ENCODE measurements around the gene ADCY9.

Gene ADCY9

GRCh38 chr16:4019371-4019791 lies 96.9 kb downstream of the ADCY9 start:
- TF ChIP-seq CTCF (conservative IDR thresholded peaks at IDR 0.05) = no peak
- H3K27ac ChIP-seq = no peak overlapping the region

- H3K27ac ChIP-seq = no peak overlapping the region
- no peak for TF ChIP-seq CTCF (conservative IDR thresholded peaks at IDR 0.05)
These were observed 97.9 kb downstream of the ADCY9 start for GRCh38 chr16:4018391-4018790.

- no peak for TF ChIP-seq CTCF (conservative IDR thresholded peaks at IDR 0.05)
- no peak overlapping the region for H3K27ac ChIP-seq
These were observed 98.4 kb downstream of the ADCY9 start for GRCh38 chr16:4017807-4018206.

- no peak for TF ChIP-seq CTCF (conservative IDR thresholded peaks at IDR 0.05)
- H3K27ac ChIP-seq = no peak overlapping the region
These were observed 99.6 kb downstream of the ADCY9 start for GRCh38 chr16:4016658-4017057.

- no peak for TF ChIP-seq CTCF (conservative IDR thresholded peaks at IDR 0.05)
- no peak overlapping the region for H3K27ac ChIP-seq
These were observed 100.3 kb downstream of the ADCY9 start for GRCh38 chr16:4016005-4016352.

GRCh38 chr16:4015275-4016004 lies 100.8 kb downstream of the ADCY9 start:
- H3K27ac ChIP-seq = no peak overlapping the region
- no peak for TF ChIP-seq CTCF (conservative IDR thresholded peaks at IDR 0.05)

- no peak for TF ChIP-seq CTCF (conservative IDR thresholded peaks at IDR 0.05)
- H3K27ac ChIP-seq = no peak overlapping the region
These were observed 104.2 kb downstream of the ADCY9 start for GRCh38 chr16:4011940-4012629.
